ENCODE results near the gene FBXL3.

- TF ChIP-seq CTCF (IDR thresholded peaks at IDR 0.05), result no peak
- TF ChIP-seq POLR2A (IDR thresholded peaks at IDR 0.05), result no peak
- no peak for TF ChIP-seq POLR2AphosphoS5 (IDR thresholded peaks at IDR 0.05; ENCODE audit: insufficient read depth in 1 of 2, low read depth in 1 of 2)
Observed at GRCh38 chr13:76955661-76956060, 71.3 kb downstream of the FBXL3 start.
